ACHN (cell line): ENCODE results near the gene SLC23A1.
A peak's percentile ranks its signal among the peaks of the same experiment; 100 is the strongest.
"Not testable (repeated sequence)": the region's sequence is repeated elsewhere in the genome, so short reads cannot be mapped to it uniquely, and the experiment has no call there.

Experiments used
- DNase-seq: peaks from one replicate; pipeline ENCODE4 v3.0.0-alpha.2; 2015
- in situ Hi-C: cut with HindIII; loops from 2 replicates; pipeline ENCODE4 v1.10.0; 2017; ENCODE audit warnings: low sequenced_read_pairs, low pct_ligation_motif_present, low pct_unique_long_range_greater_than_20kb

SLC23A1 gene

DNA sequence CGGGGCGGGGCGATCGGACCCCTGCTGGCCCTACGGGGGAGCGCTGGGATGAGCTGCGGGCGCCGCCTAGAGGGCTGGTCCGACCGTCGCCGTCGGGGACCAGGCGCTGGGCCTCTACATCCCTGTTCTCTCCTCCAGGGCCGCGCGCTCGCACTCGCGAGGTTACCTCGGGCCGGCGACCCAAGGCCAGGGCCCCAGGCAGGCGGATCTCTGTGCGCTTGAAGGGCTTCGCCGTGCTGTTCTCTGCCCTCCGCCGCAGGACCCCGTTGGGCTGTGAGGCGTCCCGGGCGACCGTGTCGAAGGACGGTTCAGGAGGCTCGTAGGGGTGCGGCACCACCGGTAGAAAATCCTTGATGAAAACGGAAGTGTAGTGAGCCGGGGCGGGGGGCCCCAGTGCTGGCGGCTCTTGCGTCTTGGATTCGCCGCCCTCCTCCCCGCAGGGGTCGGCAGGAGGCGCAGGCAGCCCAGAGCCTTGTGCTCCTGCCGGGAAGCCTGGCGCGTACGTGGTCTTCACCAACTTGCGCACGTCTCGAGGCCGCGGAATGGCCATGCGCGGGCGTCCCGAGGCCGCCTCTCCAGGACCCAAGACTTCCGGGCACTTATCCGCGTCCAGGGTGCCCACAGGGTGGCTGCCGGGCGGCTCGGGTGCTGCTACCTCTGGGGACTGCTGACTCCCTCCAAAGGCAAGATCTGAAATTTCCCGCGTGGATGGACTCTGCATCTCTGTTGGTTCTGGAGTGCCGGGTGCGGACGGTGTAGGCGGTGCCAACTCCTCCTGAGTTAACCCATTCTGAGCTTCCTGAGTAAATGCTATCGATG is 9.8 kb upstream of the SLC23A1 start:
- in situ Hi-C loops = no loop called here
- peak; percentile 69 for DNase-seq

DNA sequence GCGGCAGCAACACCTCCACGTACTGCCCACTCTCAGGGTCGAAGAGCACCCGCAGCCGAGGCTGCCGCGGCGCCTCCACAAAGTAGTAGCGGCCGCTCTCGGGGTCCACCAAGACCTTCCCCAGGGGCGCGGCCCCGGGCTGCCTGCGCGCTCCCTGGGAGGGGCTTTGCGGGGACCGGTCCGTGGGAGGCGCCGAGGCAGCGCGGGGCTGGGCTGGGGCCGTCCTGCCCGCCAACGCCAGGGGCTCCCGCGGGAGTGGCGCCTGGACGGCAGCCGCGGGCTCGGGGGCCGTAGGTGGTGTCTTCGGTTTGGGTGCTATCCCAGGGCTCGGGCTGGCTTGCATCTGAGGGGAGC is 9.2 kb upstream of the SLC23A1 start:
- in situ Hi-C loops = no loop called here
- DNase-seq = no peak

DNA sequence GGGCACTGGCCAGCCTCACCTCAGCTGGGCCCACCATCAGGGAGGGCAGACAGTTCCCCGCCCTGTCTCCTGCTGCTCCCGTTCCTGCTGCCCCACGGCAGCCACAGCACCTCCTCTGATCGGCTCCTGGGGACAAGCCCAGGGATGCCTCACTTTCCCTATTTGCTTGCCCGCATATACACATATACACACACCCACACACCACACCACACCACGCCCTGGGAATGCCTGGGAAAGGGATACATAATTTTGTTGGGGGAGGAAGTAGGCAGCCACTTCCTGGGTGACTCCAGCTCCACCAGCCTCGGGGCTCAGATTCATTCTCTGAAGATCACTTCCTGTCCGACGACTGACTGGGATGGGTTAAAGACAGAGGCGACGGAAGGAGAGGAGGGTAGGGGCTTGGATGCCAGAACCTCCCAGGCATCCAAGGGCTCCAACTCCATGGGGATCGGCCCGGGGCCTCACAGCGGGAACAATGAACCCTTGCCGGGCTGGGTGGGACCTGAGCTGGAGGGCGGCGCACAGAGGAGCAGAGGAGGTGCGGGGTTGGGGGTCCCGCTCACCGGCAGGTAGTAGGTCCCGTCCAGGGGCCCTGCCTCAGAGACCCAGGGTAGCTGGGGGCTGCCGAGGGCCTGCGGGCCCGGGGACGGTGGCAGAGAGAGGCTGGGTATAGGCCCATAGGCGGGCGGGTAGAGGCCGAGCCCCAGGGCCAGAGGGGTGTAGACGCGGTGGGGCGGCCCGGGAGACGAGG is 8.7 kb upstream of the SLC23A1 start:
- in situ Hi-C loops = no loop called here

DNA sequence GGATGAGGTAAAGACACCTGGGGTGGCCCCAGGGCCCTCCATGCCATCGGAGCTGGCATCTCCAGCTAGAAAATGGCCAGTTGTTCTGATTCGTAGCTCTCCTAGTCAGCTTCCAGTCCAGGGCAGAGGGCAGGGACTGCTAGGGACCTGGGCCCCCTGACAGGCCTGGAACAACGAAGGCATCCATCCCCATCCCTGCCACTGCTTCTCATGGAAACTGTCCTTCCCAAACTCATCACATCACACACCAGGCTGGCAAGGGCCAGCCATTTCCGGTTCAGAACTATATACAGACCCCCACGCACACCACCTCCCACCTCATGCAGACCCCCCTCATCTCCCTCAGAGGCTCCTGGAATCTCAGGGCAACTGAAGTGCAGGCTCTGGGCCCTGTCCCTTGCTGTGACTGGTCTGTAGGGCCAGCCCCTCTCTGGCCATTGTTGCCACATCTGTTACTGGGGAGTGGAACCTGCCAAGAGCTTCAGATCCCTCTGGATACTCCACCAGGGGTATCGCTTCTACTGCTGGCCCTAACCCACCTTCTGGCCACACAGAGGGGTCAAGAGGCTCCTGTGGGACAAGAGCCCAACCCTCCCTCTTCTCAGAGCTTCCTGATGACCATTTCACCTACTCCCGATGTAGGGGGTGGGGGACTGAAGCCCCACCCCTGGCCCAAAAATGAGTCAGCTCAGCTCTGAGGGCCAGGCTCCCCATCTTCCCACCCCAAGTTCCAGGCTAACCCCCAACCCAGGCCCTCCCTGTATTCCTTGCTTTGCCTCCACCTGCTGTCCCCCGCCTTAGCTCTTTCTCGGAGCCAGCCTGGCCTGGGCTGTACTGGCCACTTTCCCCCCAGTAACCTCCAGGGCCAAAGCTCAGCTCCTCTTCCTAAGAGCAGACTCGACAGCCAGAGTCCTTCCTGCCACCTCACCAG is 7.8 kb upstream of the SLC23A1 start:
- in situ Hi-C loops = no loop called here
- no peak for DNase-seq

More for the DNA sequence above, 8.7 kb upstream of the SLC23A1 start:
- DNase-seq = no peak

DNA sequence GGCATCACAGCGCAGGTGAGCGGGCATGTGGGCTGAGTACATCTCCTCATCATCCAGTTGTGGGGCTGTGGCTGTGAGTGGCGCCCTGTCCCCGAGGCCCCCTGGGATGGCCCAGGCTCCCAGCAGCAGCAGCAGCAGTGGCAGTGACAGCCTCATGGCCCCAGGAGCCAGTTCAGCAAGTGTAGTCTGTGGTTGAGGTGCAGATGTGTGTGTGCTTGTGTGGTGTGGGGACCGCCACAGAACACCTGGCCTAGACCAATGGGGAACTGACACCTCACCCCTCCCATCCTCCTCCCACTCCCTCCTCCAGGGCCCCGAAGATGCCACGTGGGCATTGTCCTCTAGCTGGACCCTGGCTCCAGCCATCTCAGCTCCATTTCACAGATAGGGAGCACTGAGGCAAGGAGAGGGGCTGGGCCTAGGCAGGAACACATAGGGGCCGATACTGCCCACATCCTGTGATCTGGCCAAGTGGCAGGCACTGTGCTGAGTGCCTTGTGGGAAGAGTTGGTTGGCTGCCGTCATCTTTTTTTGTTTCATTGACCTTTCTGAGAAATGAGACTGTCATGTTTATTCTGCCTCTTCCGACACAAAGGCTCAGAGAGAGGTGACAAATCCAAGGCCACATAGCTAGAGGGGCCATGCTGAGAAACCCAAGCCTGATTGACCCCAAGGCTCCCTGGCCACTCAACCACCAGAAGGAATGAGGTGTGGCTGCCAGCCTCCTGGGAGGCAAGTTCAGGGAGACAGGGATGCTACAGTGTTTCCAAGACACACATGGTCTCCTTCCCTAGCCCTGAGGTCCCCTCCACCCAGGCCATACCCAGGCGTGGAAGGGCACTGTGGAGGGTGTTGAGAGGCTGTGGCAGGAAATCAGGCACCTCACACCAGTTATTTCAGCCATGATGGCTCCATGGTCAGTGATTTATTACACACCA is 6.9 kb upstream of the SLC23A1 start, which contains the start of gene MZB1:
TSS of gene MZB1 (minus strand) at position 213 of the 938 bp plus-strand sequence. CDS start at position 156, 57 bp downstream.
- no peak for DNase-seq
- in situ Hi-C loops = no loop called here

DNA sequence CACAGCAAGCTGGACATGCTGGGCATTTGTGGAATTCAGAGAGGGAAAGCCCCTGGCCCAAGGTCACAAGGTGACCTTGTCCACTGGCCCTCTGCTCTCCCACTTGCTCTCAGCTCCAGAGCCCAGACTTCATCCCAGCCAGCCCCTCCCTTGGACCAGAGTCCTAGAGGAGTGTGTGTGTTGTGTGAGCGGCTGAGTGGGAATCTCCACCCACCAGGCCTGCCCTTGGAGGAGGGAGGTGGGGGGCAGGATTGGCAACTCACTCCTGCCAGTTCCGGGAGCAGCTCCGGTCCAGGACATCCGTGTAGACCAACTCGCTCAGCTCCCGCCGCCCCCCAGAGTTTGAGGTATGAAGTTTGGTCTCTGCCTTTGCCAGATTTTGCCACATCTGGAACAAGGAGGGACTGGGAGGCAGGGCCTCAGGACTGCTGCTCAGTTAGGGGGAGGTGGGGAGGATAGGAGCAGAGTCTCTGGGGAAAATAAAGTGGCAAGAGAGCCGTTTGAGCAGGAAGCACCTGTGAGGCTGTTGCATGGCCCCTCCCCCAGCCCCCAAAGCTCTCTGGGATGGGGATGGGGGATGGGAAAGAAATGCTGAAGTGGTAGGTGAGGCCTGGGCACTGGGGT is 5.2 kb upstream of the SLC23A1 start:
- peak; percentile 44 for DNase-seq

DNA sequence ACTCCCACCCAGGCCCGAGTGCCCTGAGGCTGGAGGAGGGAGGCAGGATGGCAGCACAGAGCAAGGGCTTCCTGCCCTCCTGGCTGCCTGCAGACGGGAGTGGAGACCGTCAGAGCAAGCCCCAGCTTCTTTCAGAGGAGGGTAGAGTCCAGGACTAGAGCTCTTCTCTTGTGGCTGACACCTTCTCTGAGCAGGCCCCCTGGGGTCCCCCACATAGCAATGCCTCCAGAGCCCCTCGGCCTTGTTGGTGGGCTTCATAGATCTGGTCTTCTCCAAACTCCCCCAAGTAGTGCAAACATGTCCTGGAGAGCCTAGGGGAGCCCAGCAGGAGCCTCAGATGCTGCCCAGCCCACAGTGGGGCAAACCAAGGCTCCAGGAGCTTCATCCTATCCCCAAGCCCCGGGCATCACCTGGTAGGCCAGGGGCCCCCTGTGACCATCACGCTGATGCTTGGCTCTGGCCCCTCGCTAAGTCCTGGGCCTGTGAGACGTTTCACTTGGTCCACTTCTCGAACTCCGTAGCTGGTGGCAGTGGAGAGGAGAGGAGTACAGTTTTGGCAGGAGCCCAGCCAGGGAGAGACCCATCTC is 4.6 kb upstream of the SLC23A1 start:
- no peak for DNase-seq

More for the DNA sequence above, 5.2 kb upstream of the SLC23A1 start:
- in situ Hi-C loops = no loop called here

DNA sequence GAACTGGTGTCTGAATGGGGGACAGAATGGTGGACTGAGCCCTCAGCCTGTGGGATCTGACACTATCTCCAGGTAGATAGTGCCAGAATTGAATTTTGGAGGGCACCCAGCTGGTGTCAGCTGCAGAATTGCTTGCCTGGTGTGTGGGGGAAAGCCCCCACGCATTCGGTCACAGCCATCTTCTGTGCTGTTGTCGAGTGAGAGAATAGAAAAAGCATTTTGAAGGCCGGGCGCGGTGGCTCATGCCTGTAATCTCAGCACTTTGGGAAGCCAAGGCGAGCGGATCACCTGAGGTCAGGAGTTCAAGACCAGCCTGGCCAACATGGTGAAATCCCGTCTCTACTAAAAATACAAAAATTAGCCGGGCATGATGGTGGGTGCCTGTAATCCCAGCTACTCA is 3.9 kb upstream of the SLC23A1 start:
- DNase-seq, in situ Hi-C loops: not testable (repeated sequence)

More for the DNA sequence above, 4.6 kb upstream of the SLC23A1 start:
- in situ Hi-C loops = no loop called here

DNA sequence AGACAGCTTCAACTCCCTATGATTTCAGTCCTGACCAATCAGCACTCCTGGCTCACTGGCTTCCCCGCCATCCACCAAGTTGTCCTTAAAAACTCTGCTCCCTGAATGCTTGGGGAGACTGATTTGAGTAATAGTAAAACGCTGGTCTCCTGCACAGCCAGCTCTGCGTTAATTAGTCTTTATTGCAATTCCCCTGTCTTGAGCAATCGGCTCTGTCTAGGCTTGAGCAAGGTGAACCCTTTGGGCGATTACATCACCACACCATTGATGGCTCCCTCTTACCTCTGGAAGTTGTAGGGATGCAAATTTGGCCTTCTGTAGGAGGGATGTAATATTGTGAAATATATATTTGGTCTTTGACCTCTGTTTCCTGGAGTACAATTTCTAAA is 2.9 kb upstream of the SLC23A1 start:
- DNase-seq = no peak
- in situ Hi-C loops = no loop called here

DNA sequence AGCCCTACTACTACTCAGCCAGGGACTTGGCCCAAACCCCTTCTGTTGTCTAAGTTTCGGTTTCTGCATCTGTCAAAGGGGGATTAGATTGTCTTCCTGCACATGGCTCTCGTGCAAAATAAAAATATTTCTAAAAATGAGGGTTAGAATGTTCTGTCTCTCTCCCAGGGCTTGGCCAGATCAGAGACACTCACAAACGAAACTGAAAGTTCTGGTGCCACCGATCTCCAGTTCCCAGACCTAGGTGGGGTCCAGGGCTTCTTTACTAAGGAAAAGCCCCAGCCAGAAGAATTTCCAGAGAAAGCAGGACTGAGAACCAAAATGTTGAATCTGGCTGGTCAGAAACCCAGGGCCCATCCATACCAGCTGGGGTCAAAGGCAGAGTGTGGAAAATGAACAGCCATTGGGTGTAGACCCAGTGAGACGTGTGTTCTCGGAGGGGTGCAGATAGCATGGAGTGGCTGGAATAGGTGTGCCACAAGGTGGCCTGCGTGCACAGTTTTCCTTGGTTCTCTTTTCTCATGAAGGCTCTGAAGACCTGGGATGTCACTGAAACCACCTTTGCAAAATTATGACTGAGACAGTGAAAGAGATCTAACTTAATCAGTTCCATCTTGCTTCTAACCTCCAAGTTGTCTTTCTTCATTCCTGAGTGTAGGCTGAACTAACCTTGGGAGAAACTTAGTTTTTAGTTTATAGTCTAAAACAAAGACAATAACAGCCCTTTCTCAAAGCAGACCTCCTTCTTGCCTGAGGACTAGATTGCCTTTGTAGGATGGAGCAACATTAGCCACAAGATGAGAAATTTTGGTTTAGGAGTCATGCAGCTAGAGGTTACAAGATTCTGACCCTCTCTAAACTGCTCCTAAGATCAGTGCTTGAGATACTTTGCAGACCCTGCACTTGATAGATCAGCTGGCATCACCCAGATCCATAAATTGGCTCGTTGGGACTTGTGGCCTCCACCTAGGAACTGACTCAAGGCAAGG is 2.3 kb upstream of the SLC23A1 start:
- no peak for DNase-seq
- in situ Hi-C loops = no loop called here

DNA sequence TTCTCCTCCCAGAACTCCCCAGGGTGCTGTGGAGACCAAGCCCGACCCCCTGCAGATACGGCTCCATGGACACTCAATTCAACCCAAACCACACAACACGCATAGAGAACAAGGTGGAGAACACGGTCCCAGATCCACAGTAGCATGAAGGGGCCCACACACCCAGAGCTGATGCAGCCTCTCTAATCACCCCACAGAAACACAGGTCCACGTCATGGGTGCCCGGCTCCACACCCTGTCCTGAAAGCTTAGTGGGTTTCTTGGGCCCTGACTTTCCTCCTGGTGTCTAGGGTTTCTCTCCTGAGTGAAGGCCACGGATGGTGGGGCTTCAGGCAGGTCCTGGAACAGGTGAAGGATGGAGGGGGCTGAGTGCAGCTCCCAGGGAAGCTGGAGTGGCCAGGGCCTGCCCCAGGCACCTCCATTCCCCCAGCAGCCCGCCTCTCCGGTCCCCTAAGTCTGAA is 1.5 kb upstream of the SLC23A1 start:
- in situ Hi-C loops = no loop called here
- DNase-seq = no peak

DNA sequence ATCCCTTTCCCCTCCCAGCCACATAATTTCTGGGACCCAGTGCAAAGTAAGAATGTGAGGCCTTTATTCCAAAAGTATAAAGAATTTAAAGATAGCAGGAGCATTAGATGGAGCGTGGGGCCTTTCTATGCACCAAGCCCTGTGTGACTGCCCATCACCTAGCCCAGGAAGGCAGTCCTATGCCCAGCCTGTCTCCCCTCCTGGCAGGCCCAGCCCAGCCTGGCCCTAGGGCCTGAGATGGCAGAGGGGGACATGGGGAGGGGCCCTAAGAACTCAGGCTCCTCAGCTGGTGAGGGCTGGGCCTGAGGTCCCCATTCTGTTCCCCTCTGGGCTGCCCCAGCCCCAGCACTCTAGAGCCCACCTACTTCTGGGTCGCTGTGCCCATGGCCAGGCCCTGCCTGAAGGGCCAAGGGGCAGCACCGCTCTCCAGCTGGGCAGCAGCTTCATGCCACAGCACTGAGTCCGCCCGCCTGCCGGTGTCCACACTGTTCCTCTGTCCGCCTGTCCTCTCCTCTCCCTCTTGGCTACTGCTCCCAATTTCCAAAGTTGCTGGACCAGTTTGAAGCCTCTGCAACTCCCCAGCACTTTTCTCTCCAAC is 995 bp upstream of the SLC23A1 start:
- DNase-seq = no peak
- in situ Hi-C loops = no loop called here

DNA sequence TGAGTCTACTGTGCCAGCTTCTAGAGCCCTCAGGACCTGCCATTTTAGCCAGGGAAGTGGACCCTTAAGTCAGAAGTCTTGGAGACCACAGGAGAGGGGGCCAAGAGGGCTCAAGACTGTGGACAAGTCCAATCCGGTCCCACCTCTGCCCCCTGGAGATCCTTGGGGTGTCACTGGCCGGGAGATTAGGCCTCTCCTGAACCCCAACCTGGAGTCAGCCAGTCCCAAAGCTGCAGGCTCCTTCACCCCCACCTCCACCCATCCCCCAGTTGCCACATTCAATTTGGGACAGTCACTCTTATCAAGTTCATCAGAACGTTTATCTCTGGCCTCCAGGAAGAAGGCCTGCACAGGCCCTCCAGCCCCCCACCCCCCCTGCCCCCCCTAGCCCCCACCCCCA is 290 bp downstream of the SLC23A1 start:
- DNase-seq = no peak
- in situ Hi-C loops = no loop called here

DNA sequence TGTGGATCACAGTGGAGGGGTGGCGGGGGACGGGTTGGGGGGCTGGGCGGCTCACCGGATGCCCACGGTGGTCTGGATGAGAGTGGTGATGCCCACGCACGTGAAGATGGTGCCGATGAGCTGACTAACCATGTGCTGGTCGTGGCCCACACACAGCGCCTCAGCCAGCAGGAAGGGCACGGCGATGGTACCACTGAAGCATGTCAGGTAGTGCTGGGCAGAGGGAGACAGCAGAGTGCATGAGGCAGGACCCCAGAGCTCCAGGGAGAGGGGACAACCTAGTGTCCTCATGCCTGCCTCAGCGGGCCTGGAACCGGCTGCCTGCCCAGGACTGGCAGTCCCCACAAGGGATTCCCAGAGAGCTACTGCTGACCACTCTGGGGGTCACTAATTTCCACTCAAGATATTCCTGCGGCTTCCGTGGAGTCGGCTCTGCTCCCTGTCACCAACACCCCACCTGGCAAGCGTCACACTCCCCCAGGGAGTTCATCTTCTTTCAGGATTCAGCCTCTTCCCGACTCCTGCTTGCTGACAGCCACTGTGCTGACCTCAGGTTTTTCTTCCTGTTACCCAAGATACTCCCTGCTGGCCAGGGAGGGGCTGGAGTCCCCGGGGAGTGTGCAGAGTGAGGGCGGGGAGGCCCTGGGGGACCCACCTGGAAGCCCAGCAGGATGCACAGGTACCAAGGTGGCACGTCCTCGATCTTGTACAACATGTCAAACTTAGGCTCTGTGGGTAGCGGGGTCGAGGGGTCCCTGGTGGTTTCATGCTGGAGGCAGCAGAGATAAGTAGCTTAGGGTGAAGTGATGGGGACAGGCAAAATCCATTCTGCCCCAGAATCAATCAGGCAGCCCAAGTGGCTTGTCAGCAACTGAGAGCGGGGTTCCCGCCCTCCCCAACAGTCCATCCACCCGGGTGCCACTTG is 998 bp downstream of the SLC23A1 start:
- in situ Hi-C loops = no loop called here
- no peak for DNase-seq
